DMS53 (cell line): Measurements from ENCODE around the gene PPP1R14C.

ENCODE experiments used
- DNase-seq: peaks from one replicate; lab custom pipeline; 2025; lab: John Stamatoyannopoulos, UW

Gene PPP1R14C

DNA sequence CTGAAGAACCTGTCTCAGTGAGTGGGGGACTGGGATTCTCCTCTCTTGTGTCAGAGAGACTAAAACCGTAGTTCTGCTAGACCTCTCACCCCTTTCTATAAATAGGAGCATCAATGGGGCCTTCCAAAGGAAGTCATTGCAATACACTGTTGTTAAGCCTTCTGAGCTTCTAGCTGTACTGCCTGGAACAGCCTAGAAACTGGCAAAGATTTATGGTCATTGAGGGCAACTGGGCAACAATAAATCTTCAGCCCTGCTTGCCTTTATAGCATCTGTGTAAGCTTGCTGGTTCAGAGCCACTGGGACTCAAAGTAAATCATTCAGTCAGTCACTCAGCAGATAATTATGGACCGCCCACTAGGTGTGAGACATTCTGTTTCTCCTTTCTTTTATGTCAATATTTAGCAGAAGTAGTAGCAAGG, 53.2 kb downstream of the PPP1R14C start:
- no peak for DNase-seq

DNA sequence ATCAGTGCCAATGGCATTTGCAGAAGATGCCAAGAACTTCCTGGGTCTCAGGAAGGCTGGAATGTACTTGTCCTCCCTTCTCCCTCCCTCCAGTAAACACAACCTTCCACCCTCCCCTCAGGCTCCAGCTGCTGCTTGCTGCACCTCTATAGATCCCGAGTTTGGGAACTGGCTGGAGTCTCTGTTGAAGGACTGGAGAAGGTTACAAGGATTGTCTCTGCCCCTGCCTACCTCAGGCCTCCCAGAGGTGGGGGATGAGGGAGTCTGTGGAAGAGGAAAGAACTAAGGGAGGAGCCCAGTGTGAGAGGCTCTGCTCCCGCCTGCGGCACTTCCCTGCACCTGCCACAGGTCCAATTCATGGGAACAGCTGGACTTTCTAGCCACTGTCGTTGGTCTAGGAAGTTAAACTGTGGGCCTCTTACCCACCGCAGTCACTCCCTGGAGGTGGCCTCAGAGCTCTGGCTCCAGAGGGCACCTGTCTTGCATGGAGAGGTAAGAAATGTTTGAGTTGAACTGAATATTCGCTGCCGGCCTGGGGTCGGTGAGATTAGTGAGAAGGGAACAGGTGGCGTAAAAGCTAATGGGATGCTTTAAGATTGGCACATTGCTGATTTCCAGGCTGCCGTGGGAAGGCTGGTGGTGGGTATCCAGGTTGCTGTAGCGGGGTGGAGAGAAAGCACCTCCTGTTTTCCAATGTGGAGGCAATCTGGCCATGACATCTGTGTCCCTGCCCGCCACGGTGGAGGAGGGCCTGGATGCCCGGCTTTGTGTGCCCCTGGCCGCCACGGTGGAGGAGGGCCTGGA, 54.3 kb downstream of the PPP1R14C start:
- DNase-seq, result peak; percentile 74

GRCh38 chr6:150198532-150198931, 55.7 kb downstream of the PPP1R14C start:
- DNase-seq, result no peak

DNA sequence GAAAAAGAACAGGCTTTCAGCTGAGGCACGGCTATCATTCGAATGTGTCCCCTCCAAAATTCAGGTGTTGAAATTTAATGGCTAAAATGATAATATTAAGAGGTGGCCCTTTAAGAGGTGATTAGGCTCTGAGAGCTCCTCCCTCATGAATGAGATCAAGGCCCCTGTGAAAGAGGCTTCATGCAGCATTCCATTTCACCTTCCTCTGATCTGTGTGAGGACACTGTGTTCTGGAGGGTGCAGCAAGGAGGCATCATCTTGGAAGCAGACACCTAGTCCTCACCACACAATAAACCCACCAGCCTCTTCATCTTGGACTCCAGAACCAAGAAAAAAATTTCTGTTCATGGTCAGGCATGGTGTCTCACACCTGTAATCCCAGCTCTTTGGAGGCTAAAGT, 56.4 kb downstream of the PPP1R14C start:
- DNase-seq, result no peak

DNA sequence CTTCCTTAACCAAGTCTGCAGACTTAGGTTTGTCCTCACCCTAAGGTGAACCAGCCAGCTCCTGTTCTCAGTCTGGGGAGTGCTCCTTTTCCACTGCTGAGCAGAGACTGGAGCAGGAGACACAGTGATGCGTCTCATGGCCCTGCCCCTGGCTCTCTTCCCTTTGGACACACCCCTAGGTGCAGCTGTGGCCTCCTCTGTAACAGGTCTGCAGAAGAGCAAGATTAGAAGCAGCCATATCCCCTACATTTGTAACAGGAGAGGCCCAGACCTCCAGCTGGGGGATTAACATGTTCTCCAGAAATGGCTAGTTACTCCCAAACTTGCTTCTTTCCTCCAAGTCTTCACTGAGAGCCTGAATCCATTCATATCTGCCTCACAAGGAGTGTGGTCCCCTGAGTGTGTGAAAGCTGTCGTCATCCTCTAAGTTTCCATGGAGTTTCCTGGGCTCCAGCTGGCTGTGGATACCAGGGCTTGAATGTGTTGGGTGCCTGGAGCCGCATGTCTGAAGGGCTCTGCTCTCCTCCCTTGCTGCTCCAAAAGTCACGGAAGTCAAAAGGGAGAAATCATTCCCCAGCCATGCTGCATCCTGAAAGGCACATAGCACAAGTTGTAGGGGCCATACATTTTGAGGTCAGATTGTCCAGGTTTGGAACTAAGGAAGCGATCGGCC, 57.7 kb downstream of the PPP1R14C start:
- DNase-seq, result no peak

DNA sequence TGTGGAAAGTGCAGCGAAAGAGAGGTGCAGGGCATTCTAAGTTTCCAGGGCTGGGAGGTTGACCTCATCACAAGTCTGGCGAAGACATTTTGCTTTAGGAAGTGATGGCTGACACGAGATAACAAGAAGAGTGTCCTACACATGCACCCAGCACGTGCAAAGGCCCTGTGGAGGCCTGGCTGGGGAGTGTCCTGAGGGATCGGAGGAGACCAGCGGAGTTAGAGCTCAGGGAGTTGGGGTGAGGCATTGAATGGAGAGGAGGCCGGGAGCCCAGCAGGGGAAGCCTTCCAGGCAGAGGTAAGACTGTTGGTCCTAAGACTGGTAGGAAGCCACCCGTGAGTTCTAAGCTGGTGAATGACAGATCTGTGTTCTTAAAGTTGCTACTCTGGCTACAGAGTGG, 58.4 kb downstream of the PPP1R14C start:
- no peak for DNase-seq

- DNase-seq, result no peak
Observed at GRCh38 chr6:150201772-150202329, 59.0 kb downstream of the PPP1R14C start.

DNA sequence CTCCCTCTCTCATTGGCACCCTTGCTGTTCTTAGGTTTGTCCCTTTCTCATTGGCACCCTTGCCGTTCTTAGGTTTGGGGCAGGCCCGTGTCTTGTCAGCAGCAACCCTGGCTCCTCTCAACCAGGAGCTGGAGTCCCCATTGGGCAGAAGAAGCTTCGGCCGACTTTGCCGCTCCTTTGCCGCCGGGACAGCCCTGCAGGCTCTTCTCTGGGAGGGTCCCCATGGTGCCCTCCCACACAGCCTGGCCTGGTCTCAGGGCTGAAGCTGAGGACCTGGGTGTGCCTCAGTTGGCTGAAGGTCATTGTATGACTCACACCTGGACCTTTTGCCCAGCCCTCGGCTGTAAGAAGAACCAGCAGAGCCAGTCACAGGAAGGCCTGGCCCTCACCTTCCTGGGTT, 59.6 kb downstream of the PPP1R14C start:
- DNase-seq, result peak; percentile 2

- no peak for DNase-seq
Observed at GRCh38 chr6:150202934-150203333, 60.1 kb downstream of the PPP1R14C start.

- no peak for DNase-seq
Observed at GRCh38 chr6:150203378-150203777, 60.5 kb downstream of the PPP1R14C start.

- no peak for DNase-seq
Observed at GRCh38 chr6:150203871-150204545, 61.2 kb downstream of the PPP1R14C start.

- no peak for DNase-seq
Observed at GRCh38 chr6:150204705-150205472, 62.0 kb downstream of the PPP1R14C start.

- DNase-seq, result peak; percentile 13
Observed at GRCh38 chr6:150207931-150208570, 65.2 kb downstream of the PPP1R14C start.

DNA sequence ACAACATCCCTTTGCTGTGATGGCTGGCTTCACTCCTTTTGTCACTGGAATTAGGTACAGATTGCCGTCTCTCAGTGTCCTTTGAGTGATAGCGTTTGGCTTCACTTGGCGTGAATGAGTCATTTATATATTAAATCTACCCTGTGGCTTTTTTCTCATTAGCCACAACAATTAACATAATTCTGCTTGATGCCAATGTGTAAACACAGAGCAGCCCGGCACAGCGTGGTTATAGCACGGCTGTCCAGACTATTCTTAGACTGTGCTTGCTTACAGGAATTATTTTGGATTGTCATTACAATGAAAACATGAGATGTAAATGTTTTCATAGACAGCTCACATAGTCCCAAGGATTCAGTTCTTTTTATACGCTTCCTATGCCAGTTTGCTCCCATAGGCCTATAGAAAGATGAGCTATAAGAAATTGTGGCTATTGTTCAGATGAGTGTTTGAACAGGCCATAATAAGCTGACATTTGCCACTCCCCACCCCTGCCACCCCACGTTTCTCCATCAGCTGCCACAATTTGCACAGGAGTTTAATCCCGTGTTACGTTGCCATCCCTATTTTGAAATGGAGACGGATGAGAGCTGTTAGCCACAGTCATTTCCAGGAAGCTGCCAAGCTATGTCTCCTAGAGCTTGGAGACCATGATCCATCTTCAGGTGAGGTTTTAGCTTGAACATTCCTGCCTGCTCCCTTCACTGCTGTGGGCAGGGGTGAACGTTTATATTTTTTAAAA, 65.9 kb downstream of the PPP1R14C start:
- DNase-seq, result peak; percentile 78

DNA sequence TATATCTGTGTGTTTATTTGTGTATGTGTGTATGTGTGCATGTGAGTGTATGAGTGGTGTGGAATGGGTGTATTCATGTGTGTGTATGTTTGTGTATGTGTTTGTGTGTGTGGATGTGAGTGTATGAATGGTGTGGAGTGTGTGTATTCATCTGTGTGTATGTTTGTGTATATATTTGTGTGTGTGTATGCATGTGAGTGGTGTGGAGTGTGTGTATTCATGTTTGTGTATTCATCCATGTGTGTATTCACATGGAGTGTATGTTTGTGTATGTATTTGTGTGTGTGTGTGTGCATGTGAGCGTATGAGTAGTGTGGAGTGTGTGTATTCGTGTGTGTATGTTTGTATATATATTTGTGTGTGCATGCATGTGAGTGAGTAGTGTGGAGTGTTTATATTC, 66.6 kb downstream of the PPP1R14C start:
- DNase-seq, result no peak

GRCh38 chr6:150211700-150212511, 69.1 kb downstream of the PPP1R14C start:
- peak; percentile 49 for DNase-seq

DNA sequence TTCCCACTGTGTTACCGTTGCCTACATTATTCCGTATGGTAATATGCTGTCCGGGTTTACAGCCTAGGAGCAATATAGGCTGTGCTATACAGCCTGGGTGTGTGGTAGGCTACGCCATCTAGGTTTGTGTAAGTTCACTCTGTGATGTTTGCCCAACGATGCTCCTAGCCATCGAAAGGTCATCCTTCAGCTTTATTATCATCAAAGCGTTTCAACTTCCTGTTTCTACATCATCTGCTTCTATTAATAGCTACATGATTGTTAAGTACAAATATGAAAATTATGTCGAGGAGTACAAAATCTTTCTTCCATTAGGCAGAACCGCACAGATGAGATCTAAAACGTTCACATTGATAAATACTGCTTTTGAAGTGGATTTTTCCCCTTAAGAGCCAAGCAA, 69.9 kb downstream of the PPP1R14C start:
- peak; percentile 64 for DNase-seq

GRCh38 chr6:150213301-150213700, 70.5 kb downstream of the PPP1R14C start:
- DNase-seq, result no peak

- no peak for DNase-seq
Observed at GRCh38 chr6:150214310-150214709, 71.5 kb downstream of the PPP1R14C start.
